ENCODE data around the gene TOLLIP.

Gene TOLLIP

DNA sequence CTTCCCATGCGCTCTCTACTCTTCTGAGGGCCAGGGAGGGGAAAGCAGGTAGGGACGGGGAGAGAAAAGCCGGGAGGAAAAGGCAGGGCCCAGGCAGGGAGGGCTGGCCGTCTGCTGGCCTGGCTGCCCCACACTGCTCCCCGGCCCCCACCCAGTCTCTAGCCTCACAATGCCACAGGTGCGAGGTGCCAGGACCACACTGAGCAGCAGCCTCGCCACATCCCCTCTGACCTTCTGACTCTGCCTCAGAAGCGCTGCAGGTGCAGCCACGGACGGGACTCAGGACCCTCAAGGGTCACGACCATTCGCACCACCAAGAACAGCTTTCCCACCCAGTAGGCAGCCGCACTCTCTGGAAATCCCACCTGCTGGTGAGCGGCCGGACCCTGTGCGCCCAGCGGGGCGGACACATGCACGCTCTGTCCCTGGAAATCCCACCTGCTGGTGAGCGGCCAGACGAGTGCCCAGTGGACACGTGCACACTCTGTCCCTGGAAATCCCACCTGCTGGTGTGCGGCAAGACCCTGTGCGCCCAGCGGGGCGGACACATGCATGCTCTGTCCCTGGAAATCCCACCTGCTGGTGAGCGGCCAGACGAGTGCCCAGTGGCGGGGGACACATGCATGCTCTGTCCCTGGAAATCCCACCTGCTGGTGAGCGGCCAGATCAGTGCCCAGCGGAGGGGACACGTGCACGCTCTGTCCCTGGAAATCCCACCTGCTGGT lies 20.1 kb downstream of the TOLLIP start:
- in situ Hi-C loops (cut with HindIII; ENCODE audit: low pct_unique_long_range_greater_than_20kb, low sequenced_read_pairs): no loop called here
- no peak for DNase-seq (ENCODE audit: low read depth in 1 of 2, low spot score in 1 of 2)
- TF ChIP-seq JUND (IDR thresholded peaks at IDR 0.05; ENCODE audit: low read depth): no peak

DNA sequence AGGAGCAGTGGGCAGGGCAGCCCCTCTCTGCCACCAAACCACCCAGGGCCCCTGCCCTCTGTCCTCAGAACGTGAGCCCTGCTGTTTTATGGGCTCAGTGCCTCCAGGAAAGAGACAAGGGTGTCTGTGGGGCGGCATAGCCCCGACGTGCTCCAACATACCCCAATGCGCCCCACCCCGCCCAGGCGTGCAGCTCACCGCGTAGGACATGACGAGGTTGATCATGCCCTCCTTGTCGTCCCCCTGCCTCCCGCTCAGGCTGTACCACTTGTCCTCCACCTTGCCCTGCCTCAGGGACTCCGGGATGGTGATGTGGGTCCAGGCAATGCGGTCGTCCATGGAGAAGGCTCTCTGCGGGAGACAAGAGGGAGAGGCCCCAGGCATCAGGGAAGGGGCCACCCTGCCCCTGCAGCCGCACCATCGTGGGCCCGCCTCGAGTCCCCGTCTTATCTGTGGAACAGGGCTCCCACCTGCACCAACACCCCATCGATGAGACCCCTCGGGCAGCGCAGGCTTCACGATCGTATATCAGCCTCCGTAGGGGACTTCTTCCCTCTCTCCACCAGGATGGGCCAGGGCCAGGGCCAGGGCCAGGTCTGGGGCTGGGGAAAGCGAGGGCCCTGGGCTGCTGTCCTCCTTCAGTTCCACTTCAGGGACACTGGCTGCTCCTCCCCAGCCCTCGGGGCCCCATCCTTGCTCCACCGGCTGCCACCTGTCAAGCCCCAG lies 20.8 kb downstream of the TOLLIP start:
- no peak for DNase-seq (ENCODE audit: low read depth in 1 of 2, low spot score in 1 of 2)
- in situ Hi-C loops (cut with HindIII; ENCODE audit: low pct_unique_long_range_greater_than_20kb, low sequenced_read_pairs): no loop called here
- no peak for TF ChIP-seq JUND (IDR thresholded peaks at IDR 0.05; ENCODE audit: low read depth)

DNA sequence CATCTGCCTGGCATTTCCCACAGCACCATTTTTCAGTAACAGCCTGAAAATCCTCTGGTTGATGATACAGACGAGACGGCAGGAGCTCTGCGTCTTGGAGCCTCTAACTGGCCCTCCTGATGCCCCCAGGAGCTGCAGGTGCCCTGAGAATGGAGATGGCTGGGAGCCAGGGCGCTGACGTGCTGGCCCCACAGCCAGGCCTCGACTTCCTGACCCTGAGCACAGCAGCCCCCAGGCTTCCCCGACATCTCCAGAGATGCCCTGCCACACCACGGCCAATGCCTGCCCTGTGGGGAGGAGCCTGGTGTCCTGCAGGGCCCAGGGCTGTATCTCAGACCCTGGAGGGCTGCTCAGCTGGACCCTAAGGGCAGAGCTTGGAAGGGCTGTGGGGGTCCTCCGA lies 21.5 kb downstream of the TOLLIP start:
- DNase-seq (ENCODE audit: low read depth in 1 of 2, low spot score in 1 of 2): no peak
- in situ Hi-C loops (cut with HindIII; ENCODE audit: low pct_unique_long_range_greater_than_20kb, low sequenced_read_pairs): no loop called here
- TF ChIP-seq JUND (IDR thresholded peaks at IDR 0.05; ENCODE audit: low read depth): no peak

DNA sequence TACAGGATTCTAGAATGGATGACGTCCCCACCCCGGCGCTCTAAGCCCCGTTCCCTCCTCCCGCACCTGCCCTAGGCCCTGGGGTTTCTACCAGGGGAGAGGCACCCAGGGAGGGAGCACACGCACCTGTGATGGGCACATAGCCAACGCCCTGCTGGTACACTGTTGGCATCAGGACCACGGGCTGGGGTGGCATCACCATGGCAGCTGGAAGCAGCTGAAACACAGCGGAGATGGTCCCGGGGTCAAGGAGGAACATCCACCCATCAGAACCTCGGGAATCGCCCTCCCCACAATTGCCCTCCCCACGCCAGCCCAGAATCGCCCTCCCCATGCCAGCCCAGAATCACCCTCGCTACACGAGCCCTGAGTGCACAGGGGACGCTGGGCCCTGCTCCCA lies 23.6 kb downstream of the TOLLIP start:
- TF ChIP-seq JUND (IDR thresholded peaks at IDR 0.05; ENCODE audit: low read depth): no peak
- in situ Hi-C loops (cut with HindIII; ENCODE audit: low pct_unique_long_range_greater_than_20kb, low sequenced_read_pairs): no loop called here
- DNase-seq (ENCODE audit: low read depth in 1 of 2, low spot score in 1 of 2): no peak

DNA sequence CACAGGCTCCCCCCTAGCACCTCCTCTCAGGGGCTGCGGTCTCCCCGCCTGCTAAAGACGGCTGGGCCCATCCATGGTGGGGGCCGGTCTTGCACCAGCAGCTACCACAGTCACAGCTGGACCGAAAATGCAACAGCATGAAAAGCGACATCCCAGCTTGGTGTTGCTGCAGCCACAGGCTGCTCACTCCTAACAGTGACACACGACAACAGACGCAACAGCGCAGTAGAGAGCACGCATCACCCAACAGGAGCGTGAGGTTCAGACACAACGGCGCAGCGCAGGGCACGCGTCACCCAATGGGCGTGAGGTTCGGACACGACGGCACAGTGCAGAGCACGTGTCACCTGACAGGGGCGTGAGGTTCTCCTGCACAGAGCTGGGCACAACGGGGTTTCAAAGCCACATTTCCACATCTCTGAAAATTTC lies 24.1 kb downstream of the TOLLIP start:
- no peak for TF ChIP-seq JUND (IDR thresholded peaks at IDR 0.05; ENCODE audit: low read depth)
- in situ Hi-C loops (cut with HindIII; ENCODE audit: low pct_unique_long_range_greater_than_20kb, low sequenced_read_pairs): no loop called here
- no peak for DNase-seq (ENCODE audit: low read depth in 1 of 2, low spot score in 1 of 2)

DNA sequence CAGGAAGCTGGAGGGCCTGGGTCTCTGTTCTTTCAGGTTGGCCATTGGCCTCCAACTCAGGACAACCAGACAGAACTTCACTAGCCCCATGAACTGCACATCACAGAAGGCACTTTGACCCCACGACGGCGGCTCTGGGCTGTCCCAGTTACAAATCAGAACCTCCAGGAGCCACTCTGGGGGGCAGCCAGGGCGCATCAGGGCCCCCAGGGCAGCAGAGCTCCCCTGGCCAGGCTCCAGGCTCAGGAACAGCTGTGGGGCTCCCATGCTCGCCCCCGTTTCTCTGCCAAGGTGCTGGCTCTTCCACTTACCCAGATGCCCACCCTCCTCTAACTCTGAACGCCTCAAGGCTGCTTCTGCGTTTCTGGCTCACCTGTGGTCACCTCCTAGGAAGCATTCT lies 25.5 kb downstream of the TOLLIP start:
- DNase-seq (ENCODE audit: low read depth in 1 of 2, low spot score in 1 of 2): no peak
- in situ Hi-C loops (cut with HindIII; ENCODE audit: low pct_unique_long_range_greater_than_20kb, low sequenced_read_pairs): no loop called here
- no peak for TF ChIP-seq JUND (IDR thresholded peaks at IDR 0.05; ENCODE audit: low read depth)

DNA sequence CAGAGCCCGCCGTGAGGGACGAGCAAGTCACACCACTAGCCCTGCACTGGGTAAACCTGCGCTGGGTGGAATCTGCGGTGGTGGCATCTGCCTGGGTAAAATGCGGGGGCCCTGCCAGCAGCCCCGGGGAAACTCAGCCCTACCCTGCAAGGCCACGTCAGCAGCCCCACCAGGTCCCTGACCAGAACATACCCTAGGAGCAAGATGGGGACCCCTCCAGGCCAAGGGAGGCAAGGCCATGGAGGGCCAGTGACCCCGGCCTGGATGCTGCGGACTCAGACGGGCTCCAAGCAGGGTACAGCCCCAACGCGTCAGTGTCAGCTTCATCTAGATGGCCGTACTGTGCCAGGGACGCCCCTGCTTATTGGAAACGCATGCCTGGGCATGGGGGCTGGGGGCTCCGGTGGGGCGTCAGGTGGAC lies 26.3 kb downstream of the TOLLIP start:
- TF ChIP-seq JUND (IDR thresholded peaks at IDR 0.05; ENCODE audit: low read depth): no peak
- in situ Hi-C loops (cut with HindIII; ENCODE audit: low pct_unique_long_range_greater_than_20kb, low sequenced_read_pairs): no loop called here
- DNase-seq (ENCODE audit: low read depth in 1 of 2, low spot score in 1 of 2): no peak

DNA sequence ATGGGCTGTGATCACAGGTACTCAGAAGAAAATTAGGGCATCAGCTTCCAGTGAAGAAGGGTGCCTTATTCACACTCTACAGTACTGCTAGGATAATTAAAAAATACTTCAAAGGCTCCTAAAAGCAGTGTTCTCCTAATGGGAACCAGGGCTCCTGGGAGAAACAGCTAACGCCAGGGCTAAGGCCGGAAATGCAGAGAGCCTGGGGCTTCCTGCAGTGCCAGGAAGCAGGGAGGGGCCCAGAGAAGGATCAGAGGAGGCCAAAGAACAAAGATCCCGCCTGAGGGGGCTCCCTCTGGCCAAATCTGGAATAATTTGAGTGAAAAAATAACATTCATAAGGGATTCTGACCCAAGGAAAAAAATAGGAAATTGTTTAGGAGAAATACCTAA lies 27.5 kb downstream of the TOLLIP start:
- TF ChIP-seq JUND (IDR thresholded peaks at IDR 0.05; ENCODE audit: low read depth): no peak
- no peak for DNase-seq (ENCODE audit: low read depth in 1 of 2, low spot score in 1 of 2)
- in situ Hi-C loops (cut with HindIII; ENCODE audit: low pct_unique_long_range_greater_than_20kb, low sequenced_read_pairs): no loop called here

DNA sequence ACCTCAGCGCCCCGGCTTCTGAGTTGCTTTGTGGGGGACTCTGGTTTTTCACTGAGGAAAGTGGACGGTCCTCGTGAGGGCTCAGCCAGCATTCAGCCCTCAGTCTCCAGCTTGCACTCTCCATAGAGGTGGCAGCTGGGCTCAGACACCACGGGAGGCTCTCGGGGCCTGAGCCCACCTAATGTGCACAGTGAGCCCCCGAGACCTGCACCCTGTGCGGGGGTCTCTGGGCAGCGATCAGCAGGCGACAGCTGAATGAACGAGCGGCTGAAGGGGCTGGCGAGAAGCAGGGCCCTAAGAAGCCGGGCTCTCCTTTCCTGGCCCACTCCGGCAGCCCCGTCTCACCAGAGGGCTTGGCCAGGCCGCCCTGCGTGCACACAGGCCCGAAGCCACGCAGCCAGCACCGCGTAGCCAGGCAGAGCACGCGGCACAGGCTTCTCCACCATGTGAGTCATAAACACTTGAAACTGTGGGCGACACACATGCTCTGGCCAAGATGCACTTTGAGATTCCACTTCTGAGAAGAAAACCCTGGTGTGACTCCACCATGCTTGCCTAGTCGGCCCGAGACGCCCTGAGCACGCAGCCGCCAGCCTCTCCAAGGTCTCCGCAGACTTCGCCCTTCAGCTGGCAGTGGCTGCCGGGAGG lies 28.0 kb downstream of the TOLLIP start:
- no peak for DNase-seq (ENCODE audit: low read depth in 1 of 2, low spot score in 1 of 2)
- no peak for TF ChIP-seq JUND (IDR thresholded peaks at IDR 0.05; ENCODE audit: low read depth)
- in situ Hi-C loops (cut with HindIII; ENCODE audit: low pct_unique_long_range_greater_than_20kb, low sequenced_read_pairs): no loop called here

DNA sequence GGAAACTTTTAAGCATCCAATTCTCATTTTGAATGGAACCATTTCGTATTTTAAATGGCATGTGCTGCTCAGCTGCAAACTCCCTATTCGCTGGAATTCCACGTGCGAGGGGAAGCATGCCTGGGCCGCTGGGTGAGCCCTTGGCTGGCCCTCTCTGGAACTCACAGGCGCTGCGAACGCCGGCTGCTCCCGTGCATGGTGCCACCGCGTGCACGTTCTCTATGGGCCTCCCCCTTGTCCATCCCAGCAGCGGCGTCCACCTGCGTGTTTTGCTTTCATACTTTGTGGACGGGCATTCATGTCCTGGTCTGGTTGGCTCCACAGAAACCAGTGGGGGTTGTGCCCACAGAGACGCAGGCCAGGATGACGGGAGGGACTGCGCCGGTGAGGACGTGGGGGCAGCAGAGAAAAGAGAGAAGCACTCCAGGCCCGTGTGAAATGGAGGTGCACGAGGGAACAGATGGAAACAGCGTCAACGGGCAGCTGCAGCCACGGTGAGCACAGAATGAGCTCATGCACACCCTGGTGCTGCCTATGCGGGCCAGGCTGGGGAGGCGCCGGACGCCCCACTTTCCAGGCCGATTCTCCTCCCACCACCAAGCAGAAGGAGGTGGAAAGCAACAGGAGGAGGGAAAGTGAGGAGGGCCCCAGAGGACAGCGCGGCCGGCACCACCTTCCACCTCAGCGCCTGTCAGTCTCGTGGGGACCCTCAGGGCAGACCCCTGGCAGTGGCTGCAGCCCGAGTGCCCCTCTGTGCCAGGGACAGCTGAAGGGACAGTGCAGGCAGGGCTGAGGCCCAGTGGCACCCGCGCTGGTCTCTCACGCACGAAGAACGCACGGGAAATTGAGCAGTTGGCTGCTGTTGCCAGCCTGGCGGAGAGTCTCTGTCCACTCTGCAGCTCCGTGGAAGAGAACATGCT lies 29.1 kb downstream of the TOLLIP start:
- TF ChIP-seq JUND (IDR thresholded peaks at IDR 0.05; ENCODE audit: low read depth): no peak
- in situ Hi-C loops (cut with HindIII; ENCODE audit: low pct_unique_long_range_greater_than_20kb, low sequenced_read_pairs): no loop called here
- DNase-seq (ENCODE audit: low read depth in 1 of 2, low spot score in 1 of 2): no peak

DNA sequence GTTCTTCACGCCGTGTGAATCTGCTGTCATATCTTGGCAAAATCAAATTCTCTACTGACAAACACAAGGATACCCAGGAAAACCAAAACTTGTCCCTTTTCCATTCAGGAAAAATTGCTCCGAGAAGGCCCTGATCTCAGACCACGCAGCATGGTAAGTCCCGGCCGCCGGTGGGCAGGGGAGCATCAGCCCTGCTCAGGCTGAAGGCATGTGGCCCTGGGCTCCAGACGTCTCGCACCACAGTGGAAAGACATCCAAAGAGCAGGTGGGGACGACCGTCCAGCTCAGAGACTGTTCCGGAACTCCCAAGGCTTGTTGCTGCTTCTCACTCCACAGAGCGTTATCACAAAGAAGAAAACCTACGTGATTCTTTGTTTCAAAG lies 29.8 kb downstream of the TOLLIP start:
- no peak for DNase-seq (ENCODE audit: low read depth in 1 of 2, low spot score in 1 of 2)
- in situ Hi-C loops (cut with HindIII; ENCODE audit: low pct_unique_long_range_greater_than_20kb, low sequenced_read_pairs): no loop called here
- no peak for TF ChIP-seq JUND (IDR thresholded peaks at IDR 0.05; ENCODE audit: low read depth)
